WI38 (cell line): ENCODE measurements around the gene RANBP17.

Experiments
- H3K4me3 ChIP-seq: 2 replicates; pipeline ENCODE4 v1.5.1; 2011; ENCODE audit warnings: low read depth, mild to moderate bottlenecking, control low read depth, low read length
- TF ChIP-seq, protein P1 (sequence below): IDR thresholded peaks from 2 replicates; pipeline ENCODE4 v1.5.1; 2012; ENCODE audit warnings: low read depth, mild to moderate bottlenecking, control low read depth, low read length

The RANBP17 gene

DNA sequence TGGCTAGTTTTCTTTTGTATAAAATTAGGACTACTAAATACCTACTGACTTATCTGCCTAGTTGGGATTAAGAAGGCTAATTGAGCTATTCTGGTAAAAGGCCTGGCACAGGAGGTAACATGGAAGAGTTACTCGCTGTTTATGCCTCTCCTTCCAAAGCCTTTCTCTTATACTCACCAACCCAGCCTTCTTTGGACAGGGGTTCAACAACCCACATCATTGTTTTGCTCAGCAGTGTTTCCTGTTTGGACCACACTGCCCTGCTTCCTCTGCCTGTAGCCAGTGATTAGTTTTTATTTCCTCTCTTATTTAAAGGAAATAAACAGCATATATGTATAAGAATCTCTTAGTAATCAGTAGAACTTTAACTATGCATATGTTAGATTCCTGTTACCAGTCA is 362.1 kb downstream of the RANBP17 start:
- TF ChIP-seq, protein P1, sequence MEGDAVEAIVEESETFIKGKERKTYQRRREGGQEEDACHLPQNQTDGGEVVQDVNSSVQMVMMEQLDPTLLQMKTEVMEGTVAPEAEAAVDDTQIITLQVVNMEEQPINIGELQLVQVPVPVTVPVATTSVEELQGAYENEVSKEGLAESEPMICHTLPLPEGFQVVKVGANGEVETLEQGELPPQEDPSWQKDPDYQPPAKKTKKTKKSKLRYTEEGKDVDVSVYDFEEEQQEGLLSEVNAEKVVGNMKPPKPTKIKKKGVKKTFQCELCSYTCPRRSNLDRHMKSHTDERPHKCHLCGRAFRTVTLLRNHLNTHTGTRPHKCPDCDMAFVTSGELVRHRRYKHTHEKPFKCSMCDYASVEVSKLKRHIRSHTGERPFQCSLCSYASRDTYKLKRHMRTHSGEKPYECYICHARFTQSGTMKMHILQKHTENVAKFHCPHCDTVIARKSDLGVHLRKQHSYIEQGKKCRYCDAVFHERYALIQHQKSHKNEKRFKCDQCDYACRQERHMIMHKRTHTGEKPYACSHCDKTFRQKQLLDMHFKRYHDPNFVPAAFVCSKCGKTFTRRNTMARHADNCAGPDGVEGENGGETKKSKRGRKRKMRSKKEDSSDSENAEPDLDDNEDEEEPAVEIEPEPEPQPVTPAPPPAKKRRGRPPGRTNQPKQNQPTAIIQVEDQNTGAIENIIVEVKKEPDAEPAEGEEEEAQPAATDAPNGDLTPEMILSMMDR: no peak
- H3K4me3 ChIP-seq: no peak overlapping the region

DNA sequence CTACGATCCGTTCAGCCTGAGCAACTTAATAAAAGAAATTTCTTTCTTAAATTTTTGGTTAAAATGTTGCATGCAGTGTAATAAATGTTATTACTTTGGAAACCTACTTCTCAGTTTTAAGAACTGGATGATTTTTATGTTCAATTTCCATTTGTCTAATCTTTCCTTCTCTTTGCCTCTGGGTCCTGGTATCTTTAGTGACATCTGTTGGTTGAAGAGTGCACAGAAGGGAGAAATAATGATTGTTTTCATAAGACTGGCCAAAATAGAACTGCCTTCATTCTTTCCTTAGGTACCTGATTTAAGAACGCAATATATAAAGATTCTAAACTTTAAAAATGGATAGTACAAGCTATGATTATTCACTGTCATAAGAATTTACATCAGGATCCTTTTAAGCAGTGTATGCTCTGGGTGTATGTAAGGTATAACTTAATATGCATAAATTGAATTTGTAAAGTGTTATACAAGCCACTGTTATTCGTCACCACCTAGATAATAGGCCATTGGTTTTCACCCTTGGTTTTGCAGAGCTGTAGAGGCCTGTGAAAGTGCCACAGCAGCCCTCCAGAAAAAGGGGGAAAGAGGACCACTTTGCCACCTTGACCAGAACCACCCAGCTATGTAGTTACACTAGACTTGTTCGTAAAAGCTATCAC is 364.4 kb downstream of the RANBP17 start:
- TF ChIP-seq, protein P1: no peak
- no peak overlapping the region for H3K4me3 ChIP-seq

DNA sequence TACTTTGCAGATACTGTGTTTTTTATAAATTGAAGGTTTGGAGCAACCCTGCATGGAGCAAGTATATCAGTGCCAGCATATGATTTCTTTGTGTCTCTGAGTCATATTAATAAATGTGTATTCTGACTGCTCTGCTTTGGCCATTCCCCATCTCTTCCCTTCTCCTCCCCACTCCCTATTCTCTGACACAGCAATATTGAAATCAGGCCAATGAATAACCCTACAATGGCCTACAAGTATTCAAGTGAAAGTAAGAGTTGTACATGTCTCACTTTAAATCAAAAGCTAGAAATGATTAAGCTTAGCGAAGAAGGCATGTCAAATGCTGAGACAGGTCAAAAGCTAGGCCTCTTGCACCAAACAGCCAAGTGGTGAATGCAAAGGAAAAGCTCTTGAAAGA is 365.0 kb downstream of the RANBP17 start:
- H3K4me3 ChIP-seq: no peak overlapping the region
- TF ChIP-seq, protein P1: no peak

DNA sequence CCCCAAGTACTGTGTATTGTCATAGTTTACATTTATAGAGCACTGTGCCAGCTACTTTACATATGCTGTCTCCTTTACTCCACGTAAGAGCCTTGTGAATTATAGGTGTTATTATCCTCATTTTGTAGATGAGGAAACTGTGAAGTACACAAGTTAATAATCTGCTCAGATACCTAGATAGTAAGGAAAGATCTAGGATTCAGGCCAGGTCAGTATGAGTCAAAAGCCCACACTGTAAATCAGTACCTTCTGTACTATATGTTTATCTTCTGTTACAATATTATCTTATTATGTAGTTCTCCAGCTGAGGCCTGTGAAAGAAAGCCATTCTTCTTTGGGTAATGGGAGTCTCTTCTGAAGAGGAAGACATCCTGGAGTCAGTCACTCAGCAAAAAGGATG is 374.8 kb downstream of the RANBP17 start:
- no peak overlapping the region for H3K4me3 ChIP-seq
- TF ChIP-seq, protein P1: no peak

DNA sequence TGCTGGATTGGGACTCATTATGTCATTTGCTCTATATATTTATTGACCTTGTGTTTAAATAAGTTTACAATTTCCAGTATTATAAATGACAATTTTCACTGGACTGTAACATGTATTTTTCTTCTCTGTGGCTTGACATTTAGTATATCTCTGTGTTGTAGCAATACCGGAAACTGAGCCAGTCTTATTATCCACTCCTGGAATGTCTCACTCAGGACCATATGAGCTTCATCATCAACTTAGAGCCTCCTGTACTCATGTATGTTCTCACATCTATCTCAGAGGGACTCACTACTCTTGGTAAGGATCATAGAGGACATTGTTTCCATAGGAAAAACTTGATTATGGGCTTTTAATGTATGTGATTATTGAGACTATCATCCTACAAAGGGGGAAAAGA is 380.7 kb downstream of the RANBP17 start:
- H3K4me3 ChIP-seq: no peak overlapping the region
- TF ChIP-seq, protein P1: no peak

DNA sequence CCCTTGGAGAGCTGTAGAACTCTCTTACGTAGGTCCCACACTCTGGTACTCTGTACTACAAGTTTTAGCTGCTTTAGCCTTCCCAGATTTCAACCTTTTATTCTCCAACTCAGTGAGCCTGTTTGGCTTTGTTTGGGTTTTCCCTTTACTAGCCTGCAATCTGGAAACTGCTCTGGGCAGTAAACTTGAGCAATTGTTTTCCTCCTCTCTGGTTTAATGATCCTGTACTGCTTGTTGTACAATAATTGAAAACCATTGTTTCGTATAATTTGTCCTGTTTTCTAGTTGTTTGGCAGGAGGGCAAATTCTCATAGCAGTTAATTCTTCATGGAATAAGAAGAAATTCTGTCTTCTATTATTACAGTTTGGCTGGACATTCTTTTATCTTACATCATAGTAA is 384.4 kb downstream of the RANBP17 start:
- TF ChIP-seq, protein P1: no peak
- no peak overlapping the region for H3K4me3 ChIP-seq

DNA sequence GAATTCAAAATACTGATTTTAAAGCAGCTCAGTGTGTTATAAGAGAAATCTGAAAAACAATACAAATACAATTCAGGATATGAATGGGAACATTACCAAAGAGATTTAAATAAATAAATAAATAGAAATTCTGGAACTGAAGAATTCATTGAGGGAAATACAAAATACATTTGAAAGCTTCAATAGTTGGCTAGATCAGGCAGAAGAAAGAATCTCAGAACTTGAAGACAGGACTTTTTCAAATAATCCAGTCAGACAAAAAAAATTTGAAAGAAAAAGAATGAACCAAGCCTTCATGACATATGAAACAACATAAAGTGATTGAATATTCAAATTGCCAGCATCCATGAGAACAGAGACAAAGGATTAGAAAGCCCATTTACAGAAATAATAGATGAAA is 387.6 kb downstream of the RANBP17 start:
- H3K4me3 ChIP-seq: no peak overlapping the region
- TF ChIP-seq, protein P1: no peak
